Retinal pigment epithelial cell (primary cell): Measurements from ENCODE around the gene RABEP2.
"Not testable (repeated sequence)": the region's sequence is repeated elsewhere in the genome, so short reads cannot be mapped to it uniquely, and the experiment has no call there.

Experiments
- DNase-seq: peaks from one replicate; pipeline ENCODE4 v3.0.0-alpha.2; 2010; ENCODE audit warnings: low read depth
- H3K4me3 ChIP-seq: 2 replicates; pipeline ENCODE4 v1.5.1; 2011; ENCODE audit warnings: mild to moderate bottlenecking, low read length, control low read depth, moderate library complexity
- CTCF ChIP-seq: conservative IDR thresholded peaks from 2 replicates; pipeline ENCODE4 v1.5.1; 2011; ENCODE audit warnings: low read depth, low read length, control low read depth, inconsistent platforms

Gene RABEP2

DNA sequence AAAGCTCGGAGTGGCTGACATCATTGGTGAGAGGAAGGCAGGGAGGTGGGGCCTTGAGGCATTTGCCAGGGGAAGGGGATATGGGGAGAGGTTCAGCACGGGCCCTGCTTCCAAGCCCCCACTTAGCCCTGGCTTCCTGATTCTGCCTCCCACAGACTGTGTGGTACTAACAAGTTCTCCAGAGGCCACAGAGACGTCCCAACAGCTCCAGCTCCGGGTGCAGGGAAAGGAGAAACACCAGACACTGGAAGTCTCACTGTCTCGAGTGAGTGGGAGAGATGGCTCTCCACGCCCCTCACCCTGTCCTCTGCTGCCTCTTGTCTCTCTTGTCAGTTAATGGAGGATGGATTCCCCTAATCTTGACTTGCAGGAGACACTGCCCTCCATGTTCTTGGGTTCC lies 33.8 kb upstream of the RABEP2 start:
- TF ChIP-seq CTCF = no peak
- DNase-seq = no peak
- H3K4me3 ChIP-seq = no peak overlapping the region

DNA sequence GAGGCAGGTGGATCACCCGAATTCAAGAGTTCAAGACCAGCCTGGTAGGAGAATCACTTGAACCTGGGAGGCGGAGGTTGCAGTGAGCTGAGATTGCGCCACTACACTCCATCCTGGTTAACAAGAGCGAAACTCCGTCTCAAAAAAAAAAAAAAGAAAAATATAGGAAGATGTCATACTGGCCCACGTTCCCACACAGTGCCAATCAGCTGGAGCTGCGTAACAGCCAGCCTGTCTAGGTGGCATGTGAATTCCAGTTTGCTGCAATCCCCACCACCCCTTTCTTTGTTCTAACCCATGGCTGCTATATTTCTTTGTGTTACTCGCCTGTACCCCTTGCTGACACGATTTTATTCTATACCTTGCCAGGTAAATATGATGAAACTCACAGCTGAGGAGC lies 33.2 kb upstream of the RABEP2 start:
- no peak for TF ChIP-seq CTCF
- no peak for DNase-seq
- no peak overlapping the region for H3K4me3 ChIP-seq

GRCh38 chr16:28951410-28951943 lies 26.4 kb upstream of the RABEP2 start:
- H3K4me3 ChIP-seq = peak overlapping the region; percentile 84
- no peak for TF ChIP-seq CTCF
- DNase-seq = no peak

- no peak for TF ChIP-seq CTCF
- peak within 1 kb of the TSS; percentile 84 for H3K4me3 ChIP-seq
- DNase-seq = peak; percentile 99
Measured at GRCh38 chr16:28950648-28951409, 25.8 kb upstream of the RABEP2 start, which contains the start of gene NFATC2IP. Gene NFATC2IP (plus strand): TSS chr16:28950937. CDS start chr16:28951012, 75 bp downstream.

DNA sequence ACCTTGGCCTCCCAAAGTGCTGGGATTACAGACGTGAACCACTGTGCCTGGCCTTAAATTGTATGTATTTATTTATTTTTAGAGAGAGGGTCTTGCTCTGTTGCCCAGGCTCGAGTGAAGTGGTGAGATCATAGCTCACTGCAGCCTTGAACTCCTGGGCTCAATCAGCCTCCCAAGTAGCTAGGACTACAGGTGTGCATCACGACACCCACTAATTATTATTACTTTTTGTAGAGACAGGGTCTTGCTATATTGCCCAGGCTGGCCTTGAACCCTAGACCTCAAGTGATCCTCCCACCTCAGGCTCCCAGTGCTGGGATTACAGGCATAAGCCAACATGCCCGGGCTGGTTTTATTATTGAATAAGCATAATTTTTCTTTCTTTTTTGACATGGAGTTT lies 21.6 kb upstream of the RABEP2 start:
- TF ChIP-seq CTCF = no peak
- no peak for DNase-seq
- no peak overlapping the region for H3K4me3 ChIP-seq

DNA sequence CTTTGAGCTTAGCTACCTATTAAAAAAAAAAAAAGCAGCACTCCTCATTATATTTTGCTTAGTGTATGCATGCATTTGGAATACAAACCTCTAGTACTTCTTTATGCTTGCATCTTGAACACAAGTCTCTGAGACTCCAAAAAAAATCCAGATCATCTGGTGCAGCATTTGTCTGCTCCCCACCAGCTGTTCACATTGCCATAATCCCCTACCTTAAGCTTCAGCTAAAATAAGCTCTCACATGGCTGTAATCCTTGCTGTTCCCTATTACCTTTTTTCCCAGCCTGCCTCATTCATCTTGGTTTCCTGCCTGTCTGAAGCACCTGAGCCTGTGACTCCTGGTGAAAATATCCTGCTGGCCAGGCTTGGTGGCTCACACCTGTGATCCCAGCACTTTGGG lies 18.2 kb upstream of the RABEP2 start:
- peak; percentile 15 for DNase-seq
- no peak overlapping the region for H3K4me3 ChIP-seq
- TF ChIP-seq CTCF = no peak

DNA sequence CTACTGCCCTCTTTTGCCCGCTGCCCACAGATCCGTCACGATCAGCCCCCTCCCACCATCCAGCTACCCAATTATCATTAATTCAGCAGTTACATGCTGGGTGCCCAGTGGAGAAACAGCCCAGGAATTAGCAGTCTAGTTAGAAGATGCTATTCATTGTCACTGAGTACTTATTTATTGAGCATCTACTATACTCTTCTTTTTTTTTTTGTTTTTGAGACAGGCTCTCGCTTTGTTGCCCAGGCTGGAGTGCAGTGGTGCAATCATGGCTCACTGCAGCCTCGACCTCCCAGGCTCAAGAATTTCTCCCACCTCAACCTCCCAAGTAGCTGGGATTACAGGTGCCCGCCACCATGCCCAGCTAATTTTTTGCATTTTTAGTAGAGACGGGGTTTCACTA lies 14.8 kb upstream of the RABEP2 start:
- not testable (repeated sequence) for DNase-seq, H3K4me3 ChIP-seq
